Activated CD4-positive, alpha-beta T cell treated with anti-CD3 and anti-CD28 coated beads, Interleukin-2, Interleukin-6, amounts not matched to agents 100 ng/mL and 50 ng/mL, durations not matched to agents 16 hours and 8 hours (primary cell): ENCODE data around the gene CLCN3.
"Not testable (repeated sequence)": the region's sequence is repeated elsewhere in the genome, so short reads cannot be mapped to it uniquely, and the experiment has no call there.

Experiments used
- DNase-seq: peaks from one replicate; pipeline ENCODE4 v3.0.0-alpha.2; 2020

The CLCN3 gene

DNA sequence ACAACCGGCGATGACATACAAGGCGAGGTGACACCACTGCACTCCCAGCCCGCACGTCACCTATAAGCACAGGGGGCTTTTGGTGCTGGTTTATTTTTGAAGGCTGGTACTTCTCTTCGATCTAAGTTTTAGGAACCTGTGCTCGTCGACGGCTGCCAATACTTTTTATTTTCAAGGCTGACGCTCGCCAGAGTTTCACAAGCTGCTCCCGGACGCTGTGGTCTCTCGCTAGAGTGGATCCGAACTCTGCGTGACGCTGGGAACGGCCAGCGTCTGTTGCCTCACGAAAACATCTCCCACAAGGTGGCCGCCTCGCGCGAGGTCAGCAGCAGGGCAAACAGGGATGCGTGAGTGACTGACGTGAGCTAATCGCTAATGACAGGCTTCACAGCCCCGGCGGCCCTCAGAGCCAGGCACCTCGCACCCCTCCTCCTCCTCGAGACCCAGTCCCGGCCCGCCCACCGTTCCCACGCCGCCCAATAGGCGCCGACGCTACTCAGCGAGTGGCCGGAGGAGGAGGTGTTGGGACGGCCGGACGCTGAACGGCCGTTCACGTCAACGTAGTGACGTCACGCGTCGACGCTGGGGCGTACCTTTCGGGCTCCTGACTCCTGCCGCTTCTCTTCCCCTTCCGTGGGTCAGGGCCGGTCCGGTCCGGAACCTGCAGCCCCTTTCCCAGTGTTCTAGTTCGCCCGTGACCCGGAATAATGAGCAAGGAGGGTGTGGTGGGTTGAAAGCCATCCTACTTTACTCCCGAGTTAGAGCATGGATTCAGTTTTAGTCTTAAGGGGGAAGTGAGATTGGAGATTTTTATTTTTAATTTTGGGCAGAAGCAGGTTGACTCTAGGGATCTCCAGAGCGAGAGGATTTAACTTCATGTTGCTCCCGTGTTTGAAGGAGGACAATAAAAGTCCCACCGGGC, at the start of gene CLCN3:
Gene CLCN3, plus strand, starts transcription at position 621 of the 922 bp plus-strand sequence. CDS start 15,351 bp downstream, outside the sequence.
- peak; percentile 98 for DNase-seq

DNA sequence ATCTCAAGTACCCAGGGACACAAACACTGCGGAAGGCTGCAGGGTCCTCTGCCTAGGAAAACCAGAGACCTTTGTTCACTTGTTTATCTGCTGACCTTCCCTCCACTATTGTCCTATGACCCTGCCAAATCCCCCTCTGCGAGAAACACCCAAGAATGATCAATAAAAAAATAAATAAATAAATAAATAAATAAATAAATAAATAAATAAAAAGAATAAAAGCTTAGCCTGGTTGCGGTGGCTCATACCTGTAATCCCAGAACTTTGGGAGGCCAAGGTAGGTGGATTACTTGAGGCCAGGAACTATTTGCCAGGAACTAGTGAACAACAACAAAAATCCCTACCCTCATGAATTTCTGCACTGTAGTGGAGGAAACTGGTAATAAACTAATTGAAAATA, 49.4 kb upstream of the CLCN3 start:
- DNase-seq = not testable (repeated sequence)

DNA sequence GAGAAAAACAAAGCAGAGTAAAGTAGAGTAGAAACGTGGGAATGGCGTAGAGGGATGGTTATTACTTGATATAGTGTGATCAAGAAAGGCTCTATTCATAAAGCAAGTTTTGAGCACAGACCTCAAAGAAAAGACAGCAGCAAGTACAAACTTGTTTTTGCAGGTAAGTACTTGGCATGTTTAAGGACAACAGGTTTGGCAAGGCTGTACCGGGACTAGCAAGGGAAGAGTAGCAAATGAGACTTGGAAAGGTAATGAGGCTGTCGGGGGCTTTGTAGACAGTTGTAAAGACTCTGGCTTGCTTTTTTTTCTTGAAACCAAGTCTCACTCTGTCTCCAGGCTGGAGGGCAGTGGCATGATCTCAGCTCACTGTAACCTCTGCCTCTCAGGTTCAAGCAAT, 48.9 kb upstream of the CLCN3 start:
- no peak for DNase-seq

DNA sequence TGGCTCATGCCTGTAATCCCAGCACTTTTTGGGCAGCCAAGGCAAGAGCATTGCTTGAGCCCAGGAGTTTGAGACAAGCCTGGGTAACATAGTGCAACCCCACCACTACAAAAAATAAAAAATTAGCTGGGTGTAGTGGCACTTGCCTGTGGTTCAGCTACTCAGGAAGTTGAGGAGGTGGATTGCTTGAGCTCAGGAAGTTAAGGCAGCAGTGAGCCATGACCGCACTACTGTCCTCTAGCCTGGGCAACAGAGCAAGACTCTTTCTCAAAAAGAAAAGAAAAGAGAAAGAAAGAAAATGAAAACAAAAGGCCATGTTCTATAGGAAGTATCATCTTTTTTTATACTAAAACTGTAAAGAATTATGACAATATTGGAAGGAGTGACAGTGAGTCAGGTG, 46.5 kb upstream of the CLCN3 start:
- DNase-seq = no peak

DNA sequence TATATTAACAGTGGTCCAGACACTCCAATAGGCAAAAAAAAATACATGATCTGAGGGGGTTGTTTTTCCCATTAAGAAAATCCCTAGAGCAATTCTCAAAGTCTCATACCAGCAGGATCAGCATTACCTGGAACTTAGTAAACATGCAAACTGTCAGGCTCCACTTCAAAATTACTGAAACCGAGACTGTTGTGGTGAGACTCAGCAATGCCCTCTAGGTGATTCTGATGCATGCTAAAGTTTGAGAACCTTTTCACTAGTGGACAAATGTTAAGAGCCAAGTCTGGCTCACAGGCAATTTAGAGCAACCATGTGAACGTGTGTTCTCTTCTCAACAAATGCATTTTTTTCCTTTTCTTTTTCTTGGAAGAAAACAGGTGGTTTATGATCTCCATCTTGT, 38.2 kb upstream of the CLCN3 start:
- DNase-seq = peak; percentile 49

DNA sequence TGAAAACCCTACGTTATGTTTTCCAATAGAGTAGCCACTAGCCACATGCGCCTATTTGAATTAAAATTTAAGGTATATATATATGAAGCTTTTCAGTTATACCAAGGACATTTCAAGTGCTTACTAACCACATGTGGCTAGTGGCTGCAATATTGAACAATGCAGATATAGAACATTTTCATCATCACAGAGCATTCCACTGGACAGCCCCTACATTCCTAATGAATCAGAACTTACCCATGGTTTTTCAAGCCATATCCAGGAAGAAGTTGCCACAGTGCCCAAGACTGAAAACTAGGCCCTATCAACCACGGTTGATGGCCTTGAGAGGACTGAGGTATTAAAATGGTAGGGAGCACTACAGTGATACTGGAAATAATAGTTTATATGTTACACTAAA, 37.7 kb upstream of the CLCN3 start:
- DNase-seq = no peak

DNA sequence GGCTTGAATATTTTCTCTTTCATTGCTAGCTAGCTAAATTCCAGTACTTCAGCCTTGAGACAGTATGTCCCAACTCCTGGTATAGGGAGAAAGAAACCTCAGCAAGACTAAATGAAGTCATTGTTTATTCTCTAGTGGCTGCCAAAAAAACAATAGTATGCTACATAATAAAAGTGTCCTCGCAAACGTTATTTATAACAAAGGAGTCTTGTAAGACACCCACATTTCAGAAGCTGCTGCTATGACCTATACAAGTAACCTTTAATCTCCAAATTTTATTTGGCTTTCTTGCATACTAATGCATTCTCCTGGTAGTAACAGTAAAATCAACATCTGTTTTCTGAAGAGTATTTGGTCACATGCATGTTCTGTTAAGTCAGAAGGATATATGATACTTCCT, 36.8 kb upstream of the CLCN3 start:
- DNase-seq = no peak

DNA sequence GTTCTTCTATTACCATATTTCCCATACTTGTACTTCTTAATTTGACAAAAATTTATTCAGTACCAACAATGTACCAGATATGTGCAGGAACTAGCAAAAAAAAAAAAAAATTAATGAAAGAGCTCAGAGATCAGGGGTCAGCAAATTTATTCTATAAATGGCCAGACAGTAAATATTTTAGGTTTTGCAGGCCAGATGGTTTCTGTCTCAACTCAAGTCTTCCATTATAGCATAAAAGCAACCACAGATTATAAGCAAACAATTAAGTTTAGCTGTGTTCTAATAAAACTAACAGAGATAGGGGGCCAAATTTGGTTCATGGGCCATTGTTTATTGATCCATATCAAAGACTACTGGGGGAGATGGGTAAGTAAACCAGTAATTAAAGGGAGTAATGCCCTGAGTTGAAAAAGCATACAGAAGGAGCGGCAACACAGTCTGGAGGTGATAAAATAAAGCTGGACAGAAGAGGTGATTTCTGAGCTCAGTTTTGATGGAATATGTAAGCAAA, 27.3 kb upstream of the CLCN3 start:
- DNase-seq = no peak

DNA sequence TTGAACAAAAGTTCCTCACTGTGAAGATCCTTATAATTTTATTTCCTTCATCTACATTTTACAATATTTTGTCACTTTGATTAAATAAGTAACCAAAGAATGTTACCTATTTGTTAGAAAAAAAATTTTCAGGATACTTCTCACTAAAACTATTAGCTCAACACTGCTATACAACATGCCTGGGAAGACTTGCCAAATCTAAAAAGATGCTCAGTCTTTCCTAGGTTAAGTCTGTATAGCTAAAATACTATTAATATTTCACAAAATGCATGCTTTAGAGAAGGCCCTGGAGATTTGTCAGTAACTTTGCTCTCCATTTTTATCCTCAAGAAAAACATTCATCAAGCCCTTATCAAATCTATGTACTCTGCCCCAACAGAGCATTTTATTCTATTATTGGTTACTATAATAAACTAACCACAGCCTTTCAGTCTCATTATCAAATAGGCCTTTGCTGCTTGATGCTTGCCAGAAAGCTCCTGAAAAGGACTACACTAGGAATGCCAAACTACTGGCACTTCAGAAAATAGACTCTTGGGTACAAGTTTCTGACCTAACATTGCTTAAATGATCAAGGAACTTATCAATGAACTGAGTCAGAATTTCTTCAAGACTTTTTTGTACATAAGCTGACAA, 25.7 kb upstream of the CLCN3 start:
- no peak for DNase-seq

DNA sequence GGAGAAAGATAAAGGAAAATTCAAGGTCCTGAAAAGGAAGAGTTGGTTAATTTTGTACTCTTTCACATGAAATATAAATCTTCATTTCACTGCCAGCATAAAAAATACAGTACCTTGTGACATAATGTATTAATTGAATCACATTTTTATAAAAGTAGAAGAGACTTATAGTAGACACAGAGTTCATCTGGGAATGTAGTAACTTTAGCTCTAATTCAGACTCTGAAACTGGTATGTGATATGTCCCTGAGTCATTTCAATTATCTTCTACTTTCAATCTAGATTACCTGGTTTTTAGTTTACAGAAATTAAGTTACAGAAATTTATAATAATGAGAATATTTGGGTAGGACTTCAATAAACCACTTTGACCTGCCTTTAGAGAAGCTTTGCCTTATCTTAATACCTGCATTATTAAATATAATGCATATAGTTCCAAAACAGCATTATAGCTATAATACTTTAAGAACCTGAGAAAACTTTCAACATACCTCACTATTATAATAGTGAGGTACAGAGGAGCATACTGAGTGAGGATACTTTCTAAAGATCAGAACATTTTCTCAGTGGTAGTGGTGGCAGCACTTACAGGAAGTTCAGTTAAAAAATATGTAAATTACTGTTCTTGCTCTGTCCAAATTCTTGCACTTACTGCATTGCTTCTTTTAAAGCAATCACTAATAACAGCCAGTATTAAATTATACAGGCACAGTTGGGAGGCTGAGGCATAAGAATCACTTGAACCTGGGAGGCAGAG, 19.2 kb upstream of the CLCN3 start:
- DNase-seq = no peak

DNA sequence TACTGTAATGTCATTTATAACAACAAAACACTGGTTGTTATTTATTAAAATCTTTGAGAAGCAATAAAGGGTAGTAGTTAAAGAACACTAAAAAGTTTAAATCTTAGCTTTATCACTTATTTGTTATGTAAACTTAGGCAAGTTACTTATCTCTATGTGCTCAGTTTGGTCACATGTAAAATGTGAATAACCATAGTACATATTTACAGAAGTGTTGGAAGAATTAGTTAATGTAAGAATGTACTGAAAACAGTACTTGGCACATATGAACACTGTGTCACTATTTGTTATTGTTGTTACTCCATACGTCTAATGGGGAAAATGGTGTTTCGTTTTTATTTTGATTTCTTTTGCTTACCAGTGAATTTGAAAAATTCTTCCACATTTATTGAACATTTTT, 17.1 kb upstream of the CLCN3 start:
- no peak for DNase-seq

DNA sequence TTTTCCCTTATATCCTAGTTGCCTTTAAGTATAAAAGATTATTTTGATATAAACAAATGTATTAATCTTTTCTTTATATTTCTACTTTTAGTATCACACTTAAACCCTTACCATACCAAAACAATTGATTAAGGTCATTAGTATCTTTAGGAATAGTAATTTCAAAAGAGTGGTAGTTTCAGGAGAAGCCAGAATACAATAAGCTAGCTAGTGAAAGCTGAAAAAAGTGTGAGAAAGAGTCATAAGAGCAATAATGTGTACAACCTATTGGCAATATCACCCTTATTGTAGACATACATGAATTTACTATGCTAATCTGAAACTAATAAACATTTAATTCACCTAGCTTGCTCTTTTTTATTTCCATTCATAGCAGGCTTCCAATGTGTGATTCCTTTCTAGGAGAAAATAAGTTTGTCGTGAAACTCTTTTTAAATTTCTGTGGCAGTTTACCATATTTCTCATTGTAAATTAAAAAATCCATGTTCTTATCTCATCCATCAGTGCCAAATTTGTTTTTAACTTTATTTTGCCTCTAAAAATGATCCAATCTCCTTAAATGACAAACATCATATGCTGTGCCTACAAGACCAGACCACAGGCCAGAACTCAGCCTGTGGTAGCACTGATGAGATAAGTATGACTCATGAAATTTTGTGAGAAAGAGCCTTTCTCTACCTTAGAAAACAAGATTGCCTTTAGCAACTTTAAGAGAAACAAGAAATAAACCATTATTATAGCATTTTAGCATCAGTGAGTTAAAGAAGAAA, 16.1 kb upstream of the CLCN3 start:
- peak; percentile 58 for DNase-seq

DNA sequence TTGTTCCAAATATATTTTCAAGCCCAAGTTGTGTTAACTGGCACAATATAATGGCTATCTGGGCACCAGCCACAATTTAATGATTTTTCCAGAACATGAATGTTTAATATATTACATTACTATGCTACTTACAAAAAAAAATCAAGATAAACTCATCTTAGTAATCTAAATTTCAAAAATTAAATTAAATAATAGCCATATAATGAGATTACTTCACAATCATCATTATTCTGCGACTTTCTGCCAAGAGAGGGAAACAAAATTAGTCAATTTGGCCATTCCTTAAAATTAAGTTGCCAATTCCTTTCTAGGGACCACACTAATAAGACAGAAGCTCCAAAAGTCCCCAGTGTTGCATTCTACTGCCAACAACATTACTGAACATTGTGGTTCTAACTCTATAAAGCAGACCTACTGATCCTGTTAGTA, 15.5 kb upstream of the CLCN3 start:
- DNase-seq = no peak

DNA sequence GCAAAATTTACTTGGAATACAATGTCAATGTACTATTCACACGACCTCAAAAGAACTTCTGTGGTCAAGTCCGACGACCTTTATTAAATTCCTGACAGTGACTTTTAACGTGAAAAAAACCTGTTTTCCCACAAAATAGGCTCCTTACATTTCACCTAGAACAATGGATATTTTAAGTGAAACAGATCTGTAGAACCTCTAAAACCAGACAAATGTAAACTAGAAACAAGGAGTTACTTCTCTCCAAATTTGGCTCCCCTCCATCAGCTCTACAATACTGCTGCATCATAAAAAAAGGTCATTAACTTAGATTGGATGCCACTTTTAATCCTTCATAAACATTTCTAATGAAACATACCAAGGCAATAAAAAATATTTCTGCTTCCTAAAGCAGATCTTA, 9.2 kb upstream of the CLCN3 start:
- DNase-seq = no peak

DNA sequence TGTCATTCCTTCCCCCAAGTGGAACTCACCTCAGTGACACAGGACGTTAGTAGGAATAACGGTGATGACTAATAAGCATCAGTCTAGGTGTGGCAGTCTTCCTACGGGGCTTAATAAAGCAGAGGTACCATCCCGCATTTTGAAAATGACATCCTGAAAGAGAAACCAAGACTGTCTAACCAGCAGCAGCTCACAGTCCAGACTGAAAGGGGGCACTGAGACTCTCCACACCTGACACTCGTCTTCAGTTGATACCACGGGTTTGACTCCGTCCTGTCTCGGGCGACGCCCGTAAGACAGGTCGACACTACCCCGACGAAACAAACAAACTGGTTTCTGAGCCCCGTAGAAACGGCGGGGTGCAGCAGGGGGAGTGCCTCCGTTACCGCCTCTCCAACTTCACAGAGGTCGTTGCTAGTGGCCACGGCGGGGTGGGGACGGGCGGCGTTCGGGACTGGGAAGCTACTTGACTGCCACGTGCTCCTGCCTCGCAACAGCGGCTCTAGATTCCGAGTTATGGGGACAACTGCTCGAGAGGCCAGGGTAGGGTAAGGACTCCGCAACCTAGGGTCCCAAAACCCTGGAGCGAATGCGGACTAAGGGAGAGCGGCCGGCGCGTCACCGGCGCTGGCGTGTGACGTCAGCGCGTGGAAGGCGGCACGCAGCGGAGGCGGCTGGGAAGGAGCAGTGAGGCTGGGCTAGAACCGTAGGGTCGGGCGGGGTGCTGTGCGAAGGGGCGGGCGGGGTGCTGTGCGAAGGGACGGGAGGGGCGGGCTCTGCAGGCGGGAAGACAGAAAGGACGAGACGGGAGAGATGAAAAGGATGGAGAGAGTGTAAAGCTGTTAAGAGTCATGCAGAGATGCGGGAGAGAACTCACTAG, 8.1 kb upstream of the CLCN3 start, which contains the start of gene NEK1:
Gene NEK1, minus strand, starts transcription at position 593 of the 880 bp plus-strand sequence. CDS start 9,953 bp downstream, outside the sequence.
- peak; percentile 94 for DNase-seq

DNA sequence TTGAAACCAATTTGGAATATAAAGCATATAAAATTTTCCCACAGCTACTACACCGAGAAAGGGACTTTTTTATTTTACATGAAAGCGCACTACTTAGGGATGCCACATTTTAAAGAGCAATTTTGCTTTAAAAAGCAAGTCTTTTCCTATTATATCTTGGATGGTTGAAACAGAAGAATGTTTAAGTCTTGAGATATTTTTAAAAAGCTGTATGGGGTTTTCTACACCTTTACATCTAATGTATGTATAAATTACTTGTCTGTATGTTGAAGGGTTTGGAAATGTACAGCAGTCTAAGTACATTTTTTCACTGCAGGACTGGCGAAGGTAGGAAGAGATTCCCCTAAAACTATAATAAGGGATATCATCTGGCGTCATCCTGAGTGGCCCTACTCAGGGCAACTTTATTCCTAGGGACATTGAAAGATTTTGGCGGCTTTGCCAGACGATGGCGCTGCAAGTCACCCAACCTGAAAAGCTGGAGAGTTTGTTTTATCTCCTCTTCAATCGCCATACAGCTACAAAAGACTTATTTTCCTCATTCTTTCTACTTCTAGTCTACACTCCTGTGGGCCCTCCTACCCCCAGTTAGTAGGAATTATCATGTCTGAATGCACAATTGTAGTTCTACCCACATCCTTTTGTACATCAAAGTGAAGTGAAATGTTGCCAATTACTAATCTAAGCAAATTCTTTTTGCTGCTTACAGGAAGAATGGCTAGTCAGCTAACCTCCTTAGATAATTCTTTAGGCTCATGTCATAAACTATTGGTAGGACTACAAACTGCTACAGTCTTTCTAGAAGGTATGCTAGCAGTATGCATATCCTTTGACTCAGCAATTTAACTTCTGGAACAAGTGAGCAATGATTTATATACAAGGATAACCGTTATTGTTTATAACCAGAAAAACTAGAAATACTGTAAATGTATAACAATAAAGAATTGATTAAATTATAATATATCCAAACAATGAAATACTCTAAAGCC, 7.2 kb upstream of the CLCN3 start:
- peak; percentile 79 for DNase-seq

DNA sequence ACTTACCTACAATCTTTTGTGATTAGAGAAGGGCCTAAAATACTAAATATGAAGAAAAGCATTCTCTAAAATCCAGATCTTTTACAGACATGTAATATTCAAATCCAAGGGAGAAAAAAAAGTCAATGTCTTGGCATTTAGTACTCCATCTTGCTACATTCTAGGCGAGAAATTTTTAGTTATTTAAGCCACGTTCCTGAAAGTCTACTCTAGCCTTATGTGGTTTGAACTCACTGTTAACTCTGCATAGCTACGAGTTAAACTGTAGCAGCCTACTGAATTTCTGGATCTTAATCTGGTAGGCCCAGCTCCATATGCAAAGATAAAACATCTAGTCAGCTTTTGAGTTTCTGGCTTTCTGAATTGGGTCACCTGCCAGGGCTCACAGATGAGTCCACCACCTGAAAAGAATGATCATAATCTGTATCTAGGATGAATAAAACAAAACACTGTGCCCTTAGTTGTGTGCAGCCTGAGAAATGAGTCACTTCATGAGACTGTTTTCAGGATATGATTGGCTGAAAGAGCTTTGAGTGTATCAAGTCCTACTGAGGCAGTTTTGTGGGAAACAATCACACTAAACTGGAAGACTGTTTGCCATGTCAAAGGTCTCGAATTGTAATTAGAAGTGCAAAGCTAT, 4.8 kb upstream of the CLCN3 start:
- peak; percentile 68 for DNase-seq

DNA sequence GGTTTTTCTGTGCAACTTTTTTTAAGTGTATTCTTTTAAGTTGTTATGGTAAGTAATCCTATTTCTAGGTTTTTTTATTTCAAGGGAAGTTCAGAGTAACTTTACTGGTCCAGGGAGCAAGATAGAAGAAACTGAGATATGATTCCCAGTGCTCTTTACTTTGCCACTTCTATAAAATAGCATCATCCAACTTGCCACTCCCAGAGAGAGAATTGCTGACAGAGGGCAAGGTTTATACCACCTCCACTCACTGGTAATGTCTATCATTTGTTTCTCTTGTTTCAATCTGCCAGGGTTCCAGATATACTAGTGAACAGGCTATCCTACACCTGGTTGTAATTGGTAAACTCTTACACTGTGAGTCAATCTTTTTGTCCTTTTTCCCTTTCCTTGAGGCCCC, 3.5 kb upstream of the CLCN3 start:
- no peak for DNase-seq

DNA sequence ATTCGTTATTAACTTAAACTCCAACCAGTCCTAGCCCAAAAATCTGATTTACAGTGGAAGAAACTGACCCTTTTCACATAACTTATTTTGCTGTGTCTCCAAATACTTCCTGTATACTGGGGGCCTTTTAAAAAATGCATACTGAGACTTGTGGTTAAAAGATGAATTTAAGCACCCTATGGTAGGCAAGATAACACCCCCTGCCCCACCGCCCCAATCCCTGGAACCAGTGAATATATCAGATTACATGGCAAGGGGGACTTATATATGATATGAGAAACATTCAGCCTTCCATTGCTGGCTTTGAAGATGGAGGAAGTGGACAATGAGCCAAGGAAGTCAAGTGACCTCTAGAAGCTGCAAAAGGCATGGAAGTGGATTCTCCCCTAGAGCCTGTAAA, 3.1 kb upstream of the CLCN3 start:
- no peak for DNase-seq

DNA sequence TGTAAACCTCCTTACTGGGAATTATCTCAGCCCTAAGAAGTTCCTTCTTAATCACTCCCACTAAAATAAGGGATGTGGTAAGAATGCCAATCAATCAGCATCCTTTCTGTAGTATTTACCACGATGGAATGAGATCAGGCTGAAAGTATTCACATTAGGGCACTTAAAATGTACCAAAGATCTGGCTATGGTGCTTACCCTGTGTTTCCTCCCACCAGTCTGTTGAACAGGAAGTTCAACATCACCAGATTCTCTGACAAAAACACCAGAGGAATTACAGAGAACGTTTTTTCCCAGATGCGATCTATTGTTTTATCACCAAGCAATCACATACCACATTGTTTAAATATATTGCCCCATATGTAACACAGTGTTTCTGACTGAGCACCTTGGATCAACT, 2.1 kb upstream of the CLCN3 start:
- no peak for DNase-seq
